Endothelial cell of umbilical vein (primary cell): ENCODE measurements around the gene PTPRO. TPM values are rescaled to one million over a fixed set of nuclear protein-coding genes. Genes with fewer than 3 reads are reported as not detected.

Experiments
- BruUV-seq: library from RNA; stranded (reverse); fragments of 400-500 nt; replicated peaks from 2 replicates; lab custom pipeline; 2021; lab: Mats Ljungman, UMichigan
- CTCF ChIA-PET: fragments of 300-600, 350-600 bp; sonication (Branson Sonifier 250); formaldehyde crosslinking; loops from one replicate; lab custom pipeline; 2021; ENCODE audit warnings: antibody characterized with exemption, inconsistent platforms; lab: Charles Lee
- POLR2A ChIA-PET: fragments of 300-600, 350-600 bp; sonication (Branson Sonifier 250); formaldehyde crosslinking; loops from one replicate; lab custom pipeline; 2021; ENCODE audit warnings: antibody characterized with exemption, inconsistent platforms; lab: Charles Lee
- DNase-seq: peaks from one replicate; pipeline ENCODE4 v3.0.0-alpha.2; 2011; ENCODE audit warnings: low read depth, low spot score
- FAIRE-seq: peaks from 2 replicates; lab custom pipeline; 2011; peaks lifted over from hg19 to GRCh38; lab: Jason Lieb, UNC
- H2AFZ ChIP-seq: 2 replicates; pipeline ENCODE4 v1.6.0; 2012; ENCODE audit warnings: low read depth, low read length, control low read depth, inconsistent platforms
- H3K27ac ChIP-seq: 2 replicates; pipeline ENCODE4 v1.5.1; 2011; ENCODE audit warnings: low read depth, mild to moderate bottlenecking, control low read depth, low read length, moderate library complexity; ENCODE audit not compliant: insufficient read depth
- H3K27me3 ChIP-seq, 2 experiments: 2 replicates each; pipeline versions ENCODE4 v1.6.0 to v1.6.1; 2011; ENCODE audit warnings: low read length in 2 of 2, mixed read lengths in 1 of 2; ENCODE audit not compliant: control insufficient read depth in 2 of 2, insufficient read depth in 2 of 2
- H3K36me3 ChIP-seq, 2 experiments: 2 replicates in 1 of 2; 3 replicates in 1 of 2; pipeline ENCODE4 v1.5.1; 2011; ENCODE audit warnings: low read length in 2 of 2, mild to moderate bottlenecking in 1 of 2, moderate library complexity in 1 of 2; ENCODE audit not compliant: control insufficient read depth in 2 of 2, insufficient read depth in 2 of 2; ENCODE audit errors: extremely low read depth in 1 of 2
- H3K4me1 ChIP-seq: 3 replicates; pipeline ENCODE4 v1.5.1; 2011; ENCODE audit warnings: mild to moderate bottlenecking, low read length; ENCODE audit not compliant: control insufficient read depth, insufficient read depth; ENCODE audit errors: extremely low read depth
- H3K4me2 ChIP-seq: 2 replicates; pipeline ENCODE4 v1.6.1; 2011; ENCODE audit warnings: low read length, control low read depth, mixed read lengths; ENCODE audit not compliant: insufficient read depth
- H3K4me3 ChIP-seq, 3 experiments: fragments of 200-600 bp in 1 of 3; sonication (generic), shearing (Covaris generic) in 1 of 3; replicated peaks in 1 of 3; 2 replicates each; pipeline ENCODE4 v1.5.1; 2011 to 2016; ENCODE audit warnings: control low read depth in 3 of 3, low read length in 3 of 3, mild to moderate bottlenecking in 2 of 3, inconsistent platforms in 1 of 3, low read depth in 1 of 3, moderate library complexity in 1 of 3; ENCODE audit not compliant: insufficient read depth in 1 of 3
- H3K79me2 ChIP-seq: 2 replicates; pipeline ENCODE4 v1.6.0; 2012; ENCODE audit warnings: low read length, inconsistent platforms; ENCODE audit not compliant: control insufficient read depth, insufficient read depth
- H3K9ac ChIP-seq: replicated peaks from 2 replicates; pipeline ENCODE3; 2011; ENCODE audit warnings: low read length, control low read depth; ENCODE audit not compliant: insufficient read depth; ENCODE audit errors: extremely low read depth
- H3K9me1 ChIP-seq: replicated peaks from 3 replicates; pipeline ENCODE4 v1.6.0; 2011; ENCODE audit warnings: mild to moderate bottlenecking, low read length; ENCODE audit not compliant: control insufficient read depth, insufficient read depth; ENCODE audit errors: extremely low read depth
- H3K9me3 ChIP-seq: replicated peaks from 2 replicates; pipeline ENCODE4 v1.5.1; 2012; ENCODE audit warnings: low read length, inconsistent platforms; ENCODE audit not compliant: control insufficient read depth, insufficient read depth
- H4K20me1 ChIP-seq: replicated peaks from 2 replicates; pipeline ENCODE3; 2011; ENCODE audit warnings: mild to moderate bottlenecking, low read length; ENCODE audit not compliant: control insufficient read depth, insufficient read depth; ENCODE audit errors: extremely low read depth
- EZH2 ChIP-seq: IDR thresholded peaks from 2 replicates; pipeline ENCODE4 v1.6.1; 2012; ENCODE audit warnings: borderline replicate concordance, low read depth, mild to moderate bottlenecking, moderate library complexity, low read length, inconsistent platforms; ENCODE audit not compliant: severe bottlenecking
- FOS ChIP-seq: IDR thresholded peaks from 2 replicates; pipeline ENCODE4 v1.6.1; 2011; ENCODE audit warnings: mild to moderate bottlenecking, low read length, moderate library complexity, borderline replicate concordance; ENCODE audit not compliant: insufficient read depth
- GATA2 ChIP-seq: IDR thresholded peaks from 2 replicates; pipeline ENCODE4 v1.7.0; 2011; ENCODE audit warnings: low read depth, mild to moderate bottlenecking, moderate library complexity, mixed read lengths, low read length; ENCODE audit not compliant: insufficient read length, insufficient read depth
- JUN ChIP-seq: IDR thresholded peaks from 2 replicates; pipeline ENCODE4 v1.6.1; 2011; ENCODE audit warnings: borderline replicate concordance, low read depth; ENCODE audit not compliant: insufficient read length, insufficient read depth
- MYC ChIP-seq: IDR thresholded peaks from one replicate; pipeline ENCODE4 v1.6.1; 2011; ENCODE audit warnings: mild to moderate bottlenecking, low read depth, low read length
- POLR2A ChIP-seq: IDR thresholded peaks from 2 replicates; pipeline ENCODE4 v1.6.1; 2012; ENCODE audit warnings: low read depth, mild to moderate bottlenecking, control low read depth, low read length
- POLR2AphosphoS5 ChIP-seq: IDR thresholded peaks from 2 replicates; pipeline ENCODE4 v1.6.1; 2012; ENCODE audit warnings: low read depth, mild to moderate bottlenecking, control low read depth, low read length, moderate library complexity; ENCODE audit not compliant: insufficient read depth
- dilution Hi-C: fragments of 300-500 bp; cut with MboI; formaldehyde crosslinking; loops from one replicate; pipeline ENCODE4 v1.15.0; 2019; ENCODE audit warnings: low sequenced_read_pairs; ENCODE audit not compliant: extremely low pct_ligation_motif_present
- intact Hi-C: fragments of 100-400 bp; cut with micrococcal nuclease; formaldehyde crosslinking; loops from one replicate; pipeline ENCODE4 v1.10.0; 2022
- polyA plus RNA-seq, 4 experiments: library from polyadenylated mRNA; depleted of rRNA in 3 of 4; stranded (reverse) in 3 of 4; unstranded in 1 of 4; fragments of >200 nt; gene quantifications; 2 replicates each; pipeline versions ENCODE4 v1.2.1 to v1.2.3, GENCODE V29; 2011 to 2012; ENCODE audit warnings: missing spikeins in 1 of 4
- total RNA-seq: library from RNA; stranded (reverse); gene quantifications from 2 replicates; pipeline ENCODE4 v1.2.3, GENCODE V29; 2021
- TF ChIP-seq, protein P1 (sequence below), 2 donors: IDR thresholded peaks; 1 replicate in 1 of 2; 2 replicates in 1 of 2; pipeline ENCODE4 v1.5.1; 2011; ENCODE audit warnings: low read length in 2 of 2, mild to moderate bottlenecking in 2 of 2, moderate library complexity in 2 of 2, control low read depth in 1 of 2, inconsistent platforms in 1 of 2, low read depth in 1 of 2; ENCODE audit not compliant: insufficient read depth in 1 of 2; ENCODE audit errors: extremely low read depth in 1 of 2
- TF ChIP-seq, protein P2 (sequence below): IDR thresholded peaks from 2 replicates; pipeline ENCODE4 v1.6.1; 2011; ENCODE audit not compliant: insufficient read depth, insufficient read length

Gene PTPRO
- total and polyA plus RNA-seq, 2 donors (not counting 3 experiments of a cell fraction or from before 2014, with no cell fraction given): not detected

DNA sequence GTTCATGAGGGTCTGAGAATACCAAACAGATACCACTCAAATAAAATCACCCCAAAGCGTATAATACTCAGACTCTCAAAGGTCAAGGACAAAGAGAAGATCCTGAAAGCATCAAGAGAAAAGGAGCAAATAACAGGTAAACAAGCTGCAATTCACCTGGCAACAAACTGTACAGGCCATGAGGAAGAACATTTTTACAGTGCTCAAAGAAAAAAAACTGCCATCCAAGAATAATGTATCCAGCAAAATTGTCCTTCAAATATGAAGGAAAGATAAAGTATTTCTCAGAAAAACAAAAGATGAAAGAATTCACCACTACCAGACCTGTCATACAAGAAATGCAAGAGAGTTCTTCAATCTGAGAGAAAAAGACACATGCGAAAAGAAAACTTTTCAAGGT is 206.4 kb downstream of the PTPRO start:
- no peak overlapping the region for H3K9ac ChIP-seq
- no peaks in the 10 kb centered on the region for H3K79me2 ChIP-seq
- TF ChIP-seq, protein P1, sequence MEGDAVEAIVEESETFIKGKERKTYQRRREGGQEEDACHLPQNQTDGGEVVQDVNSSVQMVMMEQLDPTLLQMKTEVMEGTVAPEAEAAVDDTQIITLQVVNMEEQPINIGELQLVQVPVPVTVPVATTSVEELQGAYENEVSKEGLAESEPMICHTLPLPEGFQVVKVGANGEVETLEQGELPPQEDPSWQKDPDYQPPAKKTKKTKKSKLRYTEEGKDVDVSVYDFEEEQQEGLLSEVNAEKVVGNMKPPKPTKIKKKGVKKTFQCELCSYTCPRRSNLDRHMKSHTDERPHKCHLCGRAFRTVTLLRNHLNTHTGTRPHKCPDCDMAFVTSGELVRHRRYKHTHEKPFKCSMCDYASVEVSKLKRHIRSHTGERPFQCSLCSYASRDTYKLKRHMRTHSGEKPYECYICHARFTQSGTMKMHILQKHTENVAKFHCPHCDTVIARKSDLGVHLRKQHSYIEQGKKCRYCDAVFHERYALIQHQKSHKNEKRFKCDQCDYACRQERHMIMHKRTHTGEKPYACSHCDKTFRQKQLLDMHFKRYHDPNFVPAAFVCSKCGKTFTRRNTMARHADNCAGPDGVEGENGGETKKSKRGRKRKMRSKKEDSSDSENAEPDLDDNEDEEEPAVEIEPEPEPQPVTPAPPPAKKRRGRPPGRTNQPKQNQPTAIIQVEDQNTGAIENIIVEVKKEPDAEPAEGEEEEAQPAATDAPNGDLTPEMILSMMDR (IDR thresholded peaks at IDR 0.05; ENCODE audit: extremely low read depth in 1 of 2, insufficient read depth in 1 of 2, low read depth in 1 of 2, low read length in 2 of 2): no peak
- TF ChIP-seq POLR2A: no peak
- TF ChIP-seq JUN: no peak
- TF ChIP-seq FOS: no peak
- no peak for TF ChIP-seq EZH2
- no peak for TF ChIP-seq GATA2
- TF ChIP-seq, protein P2, sequence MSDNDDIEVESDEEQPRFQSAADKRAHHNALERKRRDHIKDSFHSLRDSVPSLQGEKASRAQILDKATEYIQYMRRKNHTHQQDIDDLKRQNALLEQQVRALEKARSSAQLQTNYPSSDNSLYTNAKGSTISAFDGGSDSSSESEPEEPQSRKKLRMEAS: no peak
- no peak for TF ChIP-seq MYC
- no peak for TF ChIP-seq POLR2AphosphoS5
- H3K9me1 ChIP-seq: no peaks in the 10 kb centered on the region
- CTCF ChIA-PET: interaction anchor here (1.0 to 4.5 kb wide), 6 partner anchors 21 to 329 kb away, joined by 3 to 30 read pairs (median 5); no protein-coding TSS in a partner anchor
- POLR2A ChIA-PET: no interaction called here
- FAIRE-seq (no peak), DNase-seq (no peak)
- H3K4me3 ChIP-seq: no peak overlapping the region
- no peak overlapping the region for H3K4me2 ChIP-seq
- dilution Hi-C loops: no loop called here
- peaks cover 2 to 20% of the 10 kb centered on the region in 2 experiments for H3K27me3 ChIP-seq
- no peak overlapping the region for H2AFZ ChIP-seq
- no peaks in the 10 kb centered on the region for H3K4me1 ChIP-seq
- intact Hi-C loops: loop anchor here (10.0 kb wide), 1 partner anchor 804 kb away; no protein-coding TSS in a partner anchor
- H4K20me1 ChIP-seq: no peaks in the 10 kb centered on the region
- H3K27ac ChIP-seq: no peak overlapping the region
- no peaks in the 10 kb centered on the region for H3K9me3 ChIP-seq
- BruUV-seq: no TSS peak
- H3K36me3 ChIP-seq: no peaks in the 10 kb centered on the region
